ENCODE results near the gene PARVA. TPM values are rescaled to one million over a fixed set of nuclear protein-coding genes. Genes with fewer than 3 reads are reported as not detected.

PARVA gene
- total RNA-seq, 1 experiment from 2014 or later, result 18.1 TPM

DNA sequence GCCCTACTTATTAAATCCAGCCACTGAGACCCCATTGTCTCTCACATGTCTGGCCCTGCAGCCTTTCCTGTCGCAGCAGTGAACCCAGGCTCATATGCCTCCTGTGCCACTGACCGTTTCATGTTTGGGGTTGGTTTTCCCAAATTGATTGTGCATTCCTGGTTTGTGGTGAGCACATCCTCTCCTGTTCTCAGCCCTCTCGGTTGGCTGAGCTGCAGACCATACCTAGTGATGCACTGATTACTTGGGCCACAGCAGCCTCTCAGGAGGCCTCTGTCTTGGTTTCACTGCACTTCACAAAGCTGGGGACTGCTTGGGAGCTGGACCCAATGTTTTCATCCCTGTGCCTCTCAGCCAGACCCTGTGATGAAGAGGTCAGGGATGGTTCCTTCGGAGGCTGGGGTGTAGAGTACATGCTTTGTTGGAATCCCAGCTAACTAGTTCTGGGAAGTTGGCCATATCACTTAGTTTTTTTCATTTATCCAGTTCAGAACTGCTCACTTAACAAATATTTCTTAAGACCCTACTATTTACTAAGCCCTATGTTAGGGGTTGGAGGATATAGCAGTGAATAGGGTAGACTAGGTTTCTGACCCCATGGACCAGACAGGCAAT is 30.9 kb downstream of the PARVA start:
- H3K4me3 Mint-ChIP-seq, result no peak overlapping the region
- no CpG with 5 or more reads among the region's 4 CpGs for WGBS (ENCODE audit: extremely low coverage, insufficient read length, low lambda C conversion rate)
- no peak for DNase-seq
- peaks cover 21 to 29% of the 10 kb centered on the region in 2 experiments for H3K4me1 Mint-ChIP-seq
- H3K27ac ChIP-seq (ENCODE audit: insufficient read length, low read depth, low read length), result no peak overlapping the region
- H3K27me3 ChIP-seq (ENCODE audit: insufficient read depth, low read length), result no peaks in the 10 kb centered on the region
- H3K18ac ChIP-seq (ENCODE audit: insufficient read length, low read depth, low read length), result no peak overlapping the region
- H3K36me3 Mint-ChIP-seq (ENCODE audit: insufficient read depth in 1 of 3, low read depth in 3 of 3), result peaks cover 2 to 7% (median 2%) of the 10 kb centered on the region in 3 experiments; a peak in 4 of 7 replicates
- no peaks in the 10 kb centered on the region for H3K27me3 Mint-ChIP-seq (ENCODE audit: low read depth)
- H3K9me3 Mint-ChIP-seq, result peaks cover 3% of the 10 kb centered on the region in 2 experiments
- H3K9ac ChIP-seq (ENCODE audit: extremely low read depth, insufficient read length, low read length), result no peak overlapping the region
- no peaks in the 10 kb centered on the region for H4K20me1 ChIP-seq (ENCODE audit: control insufficient read depth, insufficient read depth, insufficient read length)
- H2BK120ac ChIP-seq (ENCODE audit: low read depth, low read length, poor library complexity, severe bottlenecking), result no peak overlapping the region
- H3K4me1 ChIP-seq (ENCODE audit: insufficient read depth, low read length), result peaks cover 3% of the 10 kb centered on the region; the same call in 1 of the 2 replicates
- no peak overlapping the region for H2BK5ac ChIP-seq (ENCODE audit: insufficient read length, low read length)
- peak overlapping the region in 1 of 3 experiments; percentile 63; a peak in 2 of 7 replicates for H3K27ac Mint-ChIP-seq
- H2BK12ac ChIP-seq (ENCODE audit: insufficient read length, low read depth, low read length), result no peak overlapping the region
- TF ChIP-seq, protein P1, sequence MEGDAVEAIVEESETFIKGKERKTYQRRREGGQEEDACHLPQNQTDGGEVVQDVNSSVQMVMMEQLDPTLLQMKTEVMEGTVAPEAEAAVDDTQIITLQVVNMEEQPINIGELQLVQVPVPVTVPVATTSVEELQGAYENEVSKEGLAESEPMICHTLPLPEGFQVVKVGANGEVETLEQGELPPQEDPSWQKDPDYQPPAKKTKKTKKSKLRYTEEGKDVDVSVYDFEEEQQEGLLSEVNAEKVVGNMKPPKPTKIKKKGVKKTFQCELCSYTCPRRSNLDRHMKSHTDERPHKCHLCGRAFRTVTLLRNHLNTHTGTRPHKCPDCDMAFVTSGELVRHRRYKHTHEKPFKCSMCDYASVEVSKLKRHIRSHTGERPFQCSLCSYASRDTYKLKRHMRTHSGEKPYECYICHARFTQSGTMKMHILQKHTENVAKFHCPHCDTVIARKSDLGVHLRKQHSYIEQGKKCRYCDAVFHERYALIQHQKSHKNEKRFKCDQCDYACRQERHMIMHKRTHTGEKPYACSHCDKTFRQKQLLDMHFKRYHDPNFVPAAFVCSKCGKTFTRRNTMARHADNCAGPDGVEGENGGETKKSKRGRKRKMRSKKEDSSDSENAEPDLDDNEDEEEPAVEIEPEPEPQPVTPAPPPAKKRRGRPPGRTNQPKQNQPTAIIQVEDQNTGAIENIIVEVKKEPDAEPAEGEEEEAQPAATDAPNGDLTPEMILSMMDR (conservative IDR thresholded peaks at IDR 0.05), result no peak
- no peaks in the 10 kb centered on the region for H3K9me3 ChIP-seq (ENCODE audit: control insufficient read depth, low read depth, low read length)
- no peaks in the 10 kb centered on the region for H3K23me2 ChIP-seq (ENCODE audit: insufficient read length, low read depth, low read length, poor library complexity, severe bottlenecking)
- no peaks in the 10 kb centered on the region for H3K79me2 ChIP-seq (ENCODE audit: insufficient read depth, low read length)
- H2BK20ac ChIP-seq (ENCODE audit: low read depth, low read length, poor library complexity, severe bottlenecking), result no peak overlapping the region
- no peak overlapping the region for H4K8ac ChIP-seq (replicated peaks; ENCODE audit: insufficient read length, low read depth, low read length)
- H2AFZ ChIP-seq (ENCODE audit: low read length), result no peak overlapping the region
- H2AK5ac ChIP-seq (ENCODE audit: insufficient read length, low read length), result no peak overlapping the region
- no peak overlapping the region for H3T11ph ChIP-seq (ENCODE audit: low read length)
- H3K4me2 ChIP-seq (ENCODE audit: insufficient read depth, insufficient read length, low read length), result no peak overlapping the region
- no peak overlapping the region for H4K5ac ChIP-seq (ENCODE audit: insufficient read length, low read depth, low read length)
- no peak overlapping the region for H3K4ac ChIP-seq (ENCODE audit: low read depth, low read length)
- no peaks in the 10 kb centered on the region for H3K79me1 ChIP-seq (ENCODE audit: insufficient read depth, low read depth, low read length, poor library complexity, severe bottlenecking)
- peak overlapping the region; percentile 41; the same call in 1 of the 2 replicates for H2BK15ac ChIP-seq (ENCODE audit: low read depth, low read length)
- H3K23ac ChIP-seq (ENCODE audit: insufficient read length, low read depth, low read length), result no peak overlapping the region
- no peak overlapping the region for H4K91ac ChIP-seq (ENCODE audit: insufficient read length, low read depth, low read length)
- H3K14ac ChIP-seq (ENCODE audit: insufficient read depth, low read length), result no peak overlapping the region; the same call in 1 of the 2 replicates
- H3K56ac ChIP-seq (ENCODE audit: insufficient read length, low read depth, low read length), result no peak overlapping the region
